HG02970 (cell line): Measurements from ENCODE around the gene ZNG1B.
A peak's percentile ranks its signal among the peaks of the same experiment; 100 is the strongest.
"Not testable (repeated sequence)": the region's sequence is repeated elsewhere in the genome, so short reads cannot be mapped to it uniquely, and the experiment has no call there.

Source experiments
- ATAC-seq: cut with Tn5 transposase; IDR thresholded peaks from one replicate; pipeline ENCODE4 v1.9.1; 2021; ENCODE audit warnings: mild to moderate bottlenecking, moderate library complexity, moderate number of reproducible peaks; ENCODE audit not compliant: unreplicated experiment, low FRiP score

Gene ZNG1B

DNA sequence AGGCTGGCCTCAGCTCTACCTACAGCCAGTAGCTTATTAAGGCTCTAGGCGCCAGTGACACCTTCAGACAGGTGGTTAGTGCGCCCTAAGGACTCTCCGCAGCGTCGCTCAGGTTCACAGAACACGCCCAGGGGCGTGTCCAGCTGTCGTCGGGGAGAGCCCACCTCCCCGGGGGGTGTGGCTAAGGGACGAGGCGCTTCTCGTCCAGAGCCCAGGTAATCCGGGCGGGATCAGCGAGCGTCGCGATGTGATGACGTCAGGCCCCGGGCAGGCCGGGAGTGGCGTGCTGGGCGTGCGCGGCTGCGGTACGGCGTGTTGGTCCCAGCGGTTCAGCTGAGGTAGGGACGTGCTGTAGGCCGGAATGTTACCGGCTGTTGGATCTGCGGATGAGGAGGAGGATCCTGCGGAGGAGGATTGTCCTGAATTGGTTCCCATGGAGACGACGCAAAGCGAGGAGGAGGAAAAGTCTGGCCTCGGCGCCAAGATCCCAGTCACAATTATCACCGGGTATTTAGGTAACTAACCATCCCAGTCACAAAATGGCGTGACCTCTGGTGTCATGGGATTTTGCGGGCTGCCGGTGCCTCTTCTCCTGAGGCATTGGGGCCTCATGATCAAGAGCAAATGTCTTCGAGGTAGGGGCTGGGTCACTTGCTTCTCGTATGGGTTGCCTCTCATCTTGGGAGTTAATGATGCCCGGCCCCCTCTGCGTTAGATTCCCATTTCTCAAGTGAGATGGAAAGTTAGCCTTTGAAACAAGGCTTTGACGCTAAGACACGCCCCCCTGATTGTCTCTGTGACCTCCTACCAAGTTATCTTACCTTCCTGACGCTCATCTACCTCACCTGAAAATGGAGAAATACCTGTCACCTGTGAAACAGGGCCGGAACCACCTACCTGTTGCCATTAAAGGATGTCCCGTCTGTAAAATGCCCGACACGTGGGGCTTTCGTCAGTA, at the start of gene ZNG1B:
Gene ZNG1B, plus strand, starts transcription at position 184 of the 958 bp plus-strand sequence. Its CDS starts 178 bp downstream, at position 362.
- not testable (repeated sequence) for ATAC-seq

DNA sequence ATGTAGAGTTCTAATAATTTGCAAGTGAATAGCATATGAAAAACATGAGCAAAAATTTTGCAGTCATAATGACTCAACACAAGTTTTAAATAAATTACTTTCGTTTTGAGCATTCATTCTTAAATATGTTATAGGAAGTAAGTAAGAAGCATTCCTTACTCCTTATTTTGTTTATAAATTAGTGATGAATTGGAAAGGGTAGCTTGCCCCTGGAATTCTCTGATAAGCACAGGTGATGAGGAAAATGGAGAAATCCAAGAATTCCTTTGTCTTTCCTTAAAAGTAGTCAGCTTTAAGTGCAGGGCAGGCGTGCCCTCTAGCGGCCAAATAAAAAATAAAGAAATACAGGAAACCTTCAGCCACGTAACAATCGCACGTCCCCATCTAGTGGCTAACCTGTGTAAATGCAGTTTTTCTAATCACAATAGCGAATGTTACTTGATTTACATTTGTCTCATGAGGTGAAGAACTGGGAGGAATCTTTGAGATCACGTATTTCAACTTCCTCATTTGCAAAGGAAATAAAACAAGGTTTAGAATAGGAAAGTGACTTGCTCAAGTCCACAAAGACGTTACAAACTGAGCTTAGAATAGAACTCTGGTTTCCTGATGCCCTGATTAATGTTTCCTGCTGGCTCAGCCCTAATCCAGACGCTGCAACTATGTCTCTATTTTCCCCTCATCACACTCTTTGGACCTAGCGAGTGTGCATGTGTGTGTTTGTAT, 47.2 kb upstream of the ZNG1B start:
- ATAC-seq: peak; percentile 80

DNA sequence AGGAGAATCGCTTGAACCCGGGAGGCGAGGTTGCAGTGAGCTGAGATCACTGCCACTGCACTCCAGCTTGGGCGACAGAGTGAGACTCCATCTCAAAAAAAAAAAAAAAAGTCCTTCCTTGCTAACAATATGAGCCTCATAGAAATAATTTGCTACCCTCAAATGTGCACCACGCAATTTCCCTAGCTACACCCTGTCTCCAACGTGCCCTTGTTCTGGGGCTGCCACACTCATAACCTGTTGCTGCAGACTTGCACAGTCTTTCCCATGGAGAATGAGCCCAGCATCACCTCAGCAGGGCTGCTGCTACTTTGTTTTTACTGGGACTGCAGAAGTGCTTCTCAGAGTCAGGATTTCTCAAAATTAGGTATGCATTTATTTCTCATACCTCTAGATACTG, 46.4 kb upstream of the ZNG1B start:
- ATAC-seq: no peak

DNA sequence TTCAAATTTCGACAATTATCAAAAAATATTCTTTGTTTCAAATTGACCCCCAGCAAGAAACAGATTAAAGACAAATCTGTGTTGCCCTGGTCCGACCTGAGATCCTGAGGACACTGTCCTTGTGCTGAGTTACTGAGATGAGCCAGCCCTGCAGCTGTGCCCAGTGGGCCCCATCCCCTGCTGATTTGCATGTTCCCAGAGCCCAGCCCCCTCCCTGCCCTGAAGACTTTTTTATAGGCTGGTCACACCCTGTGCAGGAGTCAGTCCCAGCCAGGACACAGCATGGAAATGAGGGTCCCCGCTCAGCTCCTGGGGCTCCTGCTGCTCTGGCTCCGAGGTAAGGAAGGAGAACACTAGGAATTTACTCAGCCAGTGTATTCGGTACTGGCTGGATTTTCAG, 31.4 kb upstream of the ZNG1B start:
- no peak for ATAC-seq

DNA sequence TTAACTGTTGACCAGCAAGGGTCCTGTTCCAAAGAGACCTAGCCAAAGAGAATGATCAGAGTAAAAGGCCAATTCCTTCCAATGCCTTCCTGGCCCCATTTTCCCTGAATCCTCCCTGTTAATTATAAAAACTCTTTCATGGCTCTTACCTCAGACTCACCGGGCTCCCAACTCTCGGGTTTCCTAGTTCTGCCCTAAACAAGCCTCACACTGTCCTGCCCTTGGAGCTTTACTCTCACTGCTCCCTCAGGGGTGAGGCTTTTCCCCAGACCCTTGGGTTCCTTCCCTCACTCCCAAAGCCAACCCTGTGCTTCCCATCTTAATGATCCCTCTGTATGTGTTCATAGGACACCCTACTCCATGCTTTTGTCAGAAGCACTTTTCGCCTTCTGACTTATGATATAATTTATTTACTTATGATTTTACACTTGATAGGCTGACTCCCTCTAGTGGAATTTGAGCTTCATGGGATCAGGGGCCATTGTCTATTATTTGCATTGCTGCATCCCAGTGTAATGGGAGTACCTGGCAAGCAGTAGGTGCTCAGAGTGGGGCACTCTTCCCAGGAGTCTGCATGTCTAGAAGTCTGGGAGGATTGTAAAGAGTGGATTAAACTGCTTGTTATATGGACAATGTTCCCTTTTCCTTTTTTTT, 29.9 kb upstream of the ZNG1B start:
- ATAC-seq: no peak

DNA sequence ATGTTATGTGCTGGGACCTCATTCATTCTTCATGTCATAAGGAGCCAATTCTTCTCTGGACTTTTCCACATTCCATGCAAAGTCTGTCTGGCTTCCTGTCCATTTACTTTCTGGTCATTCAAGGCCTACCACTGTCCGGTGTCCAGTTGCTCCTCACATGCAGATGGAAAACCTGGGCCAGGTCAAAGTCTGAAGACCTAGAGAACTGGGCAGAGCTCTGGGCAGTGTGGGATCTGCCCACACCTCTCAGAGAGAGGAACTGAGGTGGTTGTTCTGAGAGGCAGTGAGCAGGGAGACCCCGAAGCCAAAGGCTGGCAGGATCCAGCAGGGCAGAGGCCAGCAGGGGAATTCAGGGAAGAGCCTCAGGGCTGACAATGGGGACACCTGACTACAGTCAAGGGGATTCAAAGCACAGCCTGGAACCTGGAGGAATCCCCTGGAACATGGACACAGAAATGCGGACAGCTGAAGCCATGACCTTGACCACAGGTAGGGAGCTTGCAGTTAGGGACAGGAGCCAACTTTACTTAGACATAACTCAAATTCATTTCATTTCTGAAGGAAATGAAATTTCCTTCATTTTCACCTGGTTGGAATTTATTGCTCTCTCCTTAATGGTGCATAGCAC, 25.7 kb upstream of the ZNG1B start:
- ATAC-seq: not testable (repeated sequence)

DNA sequence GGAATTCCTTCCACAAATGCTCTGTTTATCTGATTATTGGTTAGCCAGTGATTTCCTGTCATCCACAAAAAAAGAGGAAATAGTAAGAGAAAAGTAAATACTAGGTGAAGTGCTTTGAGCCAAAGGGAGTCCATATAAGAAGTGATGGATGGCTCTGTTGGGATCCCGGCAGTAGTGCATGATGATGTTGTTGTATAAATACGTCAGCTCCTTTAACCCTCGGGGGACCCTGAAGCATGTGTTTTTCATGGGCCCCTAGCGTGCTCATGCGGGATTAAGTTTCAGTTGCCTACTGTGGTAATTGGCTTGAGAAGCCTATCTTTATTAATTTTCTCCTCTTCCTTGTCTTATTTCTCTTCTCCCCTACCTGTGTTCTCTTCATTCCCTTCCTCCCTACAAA, 24.7 kb upstream of the ZNG1B start:
- not testable (repeated sequence) for ATAC-seq

DNA sequence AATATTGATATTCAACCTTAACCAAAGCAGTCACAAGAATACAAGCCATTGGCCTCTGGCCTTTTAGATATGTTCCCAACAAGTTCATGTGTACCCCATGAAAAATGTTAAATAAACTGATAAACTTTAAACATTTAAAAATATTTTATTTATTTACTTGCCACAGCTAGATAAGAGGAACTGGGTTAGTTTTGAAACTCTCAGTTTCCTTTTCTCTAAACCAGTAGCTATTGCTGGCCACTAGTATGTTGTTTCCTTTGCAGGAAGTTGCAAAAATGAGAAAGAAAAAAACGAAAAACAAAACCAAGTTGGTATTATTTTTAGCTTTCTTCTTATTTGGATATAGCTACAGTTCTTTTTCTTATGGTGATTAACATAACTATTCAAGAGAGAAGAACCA, 5.7 kb upstream of the ZNG1B start:
- not testable (repeated sequence) for ATAC-seq

DNA sequence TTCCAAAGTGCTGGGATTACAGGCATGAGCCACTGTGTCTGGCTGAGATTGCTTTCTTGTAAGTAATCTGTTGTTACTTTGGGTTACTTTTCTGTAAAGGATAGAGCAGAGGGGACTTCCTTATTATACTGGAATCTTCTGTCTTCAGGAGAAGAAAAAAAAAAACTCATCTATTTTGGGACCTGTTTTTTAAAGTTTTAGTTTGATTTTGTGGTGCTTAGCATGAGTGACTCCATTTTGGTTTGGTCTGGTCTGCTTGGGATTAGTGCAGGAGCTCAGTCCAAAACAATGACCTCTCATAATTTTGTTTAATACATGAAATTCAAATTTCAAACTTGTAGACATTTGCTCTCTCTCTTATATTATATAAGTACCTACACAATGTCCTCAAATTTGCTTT, 4.0 kb upstream of the ZNG1B start:
- not testable (repeated sequence) for ATAC-seq

DNA sequence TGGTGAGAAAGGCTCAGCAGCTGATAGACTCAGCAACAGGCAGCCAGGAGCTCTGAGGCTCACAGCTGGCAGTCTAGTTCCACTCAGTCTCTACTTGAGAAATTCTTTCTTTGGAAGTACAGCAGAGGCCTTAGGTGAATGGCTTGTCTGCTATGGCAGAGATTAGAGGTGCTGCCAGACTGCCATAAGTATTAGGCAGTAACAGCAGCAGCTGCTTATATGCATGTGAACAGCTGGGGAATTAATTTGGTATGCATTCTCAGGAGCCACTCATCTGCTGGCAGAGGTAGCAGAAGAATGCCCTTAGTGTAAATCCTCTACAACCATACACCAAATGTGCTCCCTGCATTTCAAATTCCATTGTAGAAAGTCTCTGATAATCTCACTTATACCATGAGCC, 28.3 kb downstream of the ZNG1B start:
- not testable (repeated sequence) for ATAC-seq

DNA sequence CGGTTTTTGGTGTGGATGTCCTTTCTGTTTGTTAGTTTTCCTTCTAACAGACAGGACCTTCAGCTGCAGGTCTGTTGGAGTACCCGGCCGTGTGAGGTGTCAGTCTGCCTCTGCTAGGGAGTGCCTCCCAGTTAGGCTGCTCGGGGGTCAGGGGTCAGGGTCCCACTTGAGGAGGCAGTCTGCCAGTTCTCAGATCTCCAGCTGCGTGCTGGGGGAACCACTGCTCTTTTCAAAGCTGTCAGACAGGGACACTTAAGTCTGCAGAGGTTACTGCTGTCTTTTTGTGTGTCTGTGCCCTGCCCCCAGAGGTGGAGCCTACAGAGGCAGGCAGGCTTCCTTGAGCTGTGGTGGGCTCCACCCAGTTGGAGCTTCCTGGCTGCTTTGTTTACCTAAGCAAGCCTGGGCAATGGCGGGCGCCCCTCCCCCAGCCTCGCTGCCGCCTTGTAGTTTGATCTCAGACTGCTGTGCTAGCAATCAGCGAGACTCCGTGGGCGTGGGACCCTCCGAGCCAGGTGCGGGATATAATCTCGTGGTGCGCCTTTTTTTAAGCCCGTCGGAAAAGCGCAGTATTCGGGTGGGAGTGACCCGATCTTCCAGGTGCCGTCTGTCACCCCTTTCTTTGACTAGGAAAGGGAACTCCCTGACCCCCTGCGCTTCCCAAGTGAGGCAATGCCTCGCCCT, 39.3 kb downstream of the ZNG1B start:
- not testable (repeated sequence) for ATAC-seq

DNA sequence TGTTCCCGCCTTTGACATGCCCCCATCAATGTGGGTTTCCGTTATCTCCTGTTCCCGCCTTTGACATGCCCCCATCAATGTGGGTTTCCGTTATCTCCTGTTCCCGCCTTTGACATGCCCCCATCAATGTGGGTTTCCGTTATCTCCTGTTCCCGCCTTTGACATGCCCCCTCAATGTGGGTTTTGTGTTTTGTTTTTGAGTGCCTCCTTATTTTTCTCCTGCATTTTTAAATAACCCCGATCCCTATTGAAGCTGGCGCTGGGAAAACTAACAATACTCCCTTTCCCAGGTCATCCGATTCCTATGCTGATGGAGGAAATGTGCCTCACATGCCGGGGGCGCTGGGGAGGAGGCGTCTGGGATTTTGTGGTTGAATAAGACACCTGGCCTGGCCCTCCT, 59.0 kb downstream of the ZNG1B start:
- not testable (repeated sequence) for ATAC-seq

DNA sequence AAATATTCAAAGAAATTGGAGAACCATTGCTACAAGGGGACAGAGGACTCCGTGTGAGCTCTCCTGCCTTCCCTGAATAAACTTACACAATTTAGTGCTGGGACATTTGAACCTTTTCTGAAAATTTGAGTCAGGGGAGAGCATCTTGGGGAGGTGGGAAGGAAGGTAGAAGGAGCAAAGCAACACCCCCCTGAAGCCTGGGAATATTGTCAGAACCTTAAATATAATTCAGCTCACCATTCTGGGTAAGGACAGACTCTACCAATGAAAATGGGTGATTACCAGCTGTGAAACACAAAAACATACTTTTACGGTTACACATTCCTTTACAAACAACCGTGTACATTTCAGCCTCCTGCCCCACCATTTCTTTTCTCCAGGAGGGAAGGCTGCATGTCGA, 60.9 kb downstream of the ZNG1B start, which contains the start of gene FOXD4L1:
Gene FOXD4L1, plus strand, starts transcription at position 301 of the 400 bp plus-strand sequence. CDS start 592 bp downstream, outside the sequence.
- ATAC-seq: not testable (repeated sequence)

DNA sequence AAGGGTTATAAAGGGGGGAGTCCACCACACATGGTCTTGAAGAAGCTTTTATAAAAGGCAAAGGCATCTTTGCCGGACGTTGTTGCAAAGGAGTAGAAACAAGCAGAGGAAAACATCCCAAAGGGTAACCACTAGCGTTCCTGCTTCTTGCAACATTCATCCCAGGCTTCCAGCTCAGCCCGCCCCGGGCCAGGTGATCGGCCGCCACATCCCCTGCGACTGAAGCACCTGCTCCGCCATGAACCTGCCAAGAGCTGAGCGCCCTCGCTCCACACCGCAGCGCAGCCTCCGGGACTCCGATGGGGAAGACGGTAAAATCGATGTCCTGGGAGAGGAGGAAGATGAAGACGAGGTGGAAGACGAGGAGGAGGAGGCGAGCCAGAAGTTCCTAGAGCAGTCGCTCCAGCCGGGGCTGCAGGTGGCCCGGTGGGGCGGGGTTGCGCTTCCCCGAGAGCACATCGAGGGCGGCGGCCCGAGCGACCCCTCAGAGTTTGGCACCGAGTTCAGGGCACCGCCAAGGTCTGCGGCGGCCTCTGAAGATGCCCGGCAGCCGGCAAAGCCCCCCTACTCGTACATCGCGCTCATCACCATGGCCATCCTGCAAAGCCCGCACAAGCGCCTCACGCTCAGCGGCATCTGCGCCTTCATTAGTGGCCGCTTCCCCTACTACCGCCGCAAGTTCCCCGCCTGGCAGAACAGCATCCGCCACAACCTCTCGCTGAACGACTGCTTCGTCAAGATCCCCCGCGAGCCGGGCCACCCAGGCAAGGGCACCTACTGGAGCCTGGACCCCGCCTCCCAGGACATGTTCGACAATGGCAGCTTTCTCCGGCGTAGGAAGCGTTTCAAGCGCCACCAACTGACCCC, 61.8 kb downstream of the ZNG1B start:
- ATAC-seq: not testable (repeated sequence)

DNA sequence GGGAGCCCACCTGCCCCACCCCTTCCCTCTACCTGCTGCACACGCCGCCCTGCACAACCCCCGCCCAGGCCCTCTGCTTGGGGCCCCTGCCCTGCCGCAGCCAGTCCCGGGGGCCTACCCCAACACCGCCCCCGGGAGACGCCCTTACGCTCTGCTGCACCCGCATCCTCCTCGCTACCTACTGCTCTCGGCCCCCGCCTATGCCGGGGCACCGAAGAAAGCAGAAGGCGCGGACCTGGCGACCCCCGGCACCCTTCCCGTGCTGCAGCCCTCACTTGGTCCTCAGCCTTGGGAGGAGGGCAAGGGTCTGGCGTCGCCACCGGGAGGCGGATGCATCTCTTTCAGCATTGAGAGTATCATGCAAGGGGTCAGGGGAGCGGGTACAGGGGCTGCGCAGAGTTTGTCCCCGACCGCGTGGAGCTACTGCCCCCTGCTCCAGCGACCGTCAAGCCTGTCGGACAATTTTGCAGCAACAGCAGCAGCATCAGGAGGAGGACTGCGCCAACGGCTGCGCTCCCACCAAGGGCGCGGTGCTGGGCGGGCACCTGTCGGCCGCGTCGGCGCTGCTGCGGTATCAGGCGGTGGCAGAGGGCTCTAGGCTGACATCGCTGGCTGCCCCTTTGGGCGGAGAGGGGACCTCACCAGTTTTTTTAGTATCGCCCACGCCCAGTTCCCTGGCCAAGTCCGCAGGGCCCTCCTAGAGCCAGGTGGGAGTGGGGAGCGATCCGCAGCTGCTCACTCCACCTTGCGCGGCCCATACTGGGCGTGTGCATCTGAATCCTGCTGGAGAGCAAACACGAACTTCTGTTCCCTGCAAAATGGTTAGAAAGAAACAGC, 62.6 kb downstream of the ZNG1B start:
- not testable (repeated sequence) for ATAC-seq

DNA sequence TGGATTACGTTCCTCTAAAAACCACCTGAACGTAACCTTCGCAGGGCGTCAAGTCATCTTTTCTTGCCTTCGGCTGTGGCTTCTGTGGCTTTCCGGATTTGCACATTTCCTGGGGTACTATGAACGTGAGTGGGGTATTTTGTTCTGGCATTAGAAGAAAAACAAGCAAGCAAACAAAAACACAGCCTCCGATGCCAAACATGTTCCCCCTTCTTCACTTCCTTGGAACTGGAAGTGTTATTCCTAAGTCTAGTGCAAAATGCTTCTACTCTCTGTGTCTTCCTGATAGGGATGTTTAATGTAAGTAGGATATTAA, 63.2 kb downstream of the ZNG1B start:
- not testable (repeated sequence) for ATAC-seq

DNA sequence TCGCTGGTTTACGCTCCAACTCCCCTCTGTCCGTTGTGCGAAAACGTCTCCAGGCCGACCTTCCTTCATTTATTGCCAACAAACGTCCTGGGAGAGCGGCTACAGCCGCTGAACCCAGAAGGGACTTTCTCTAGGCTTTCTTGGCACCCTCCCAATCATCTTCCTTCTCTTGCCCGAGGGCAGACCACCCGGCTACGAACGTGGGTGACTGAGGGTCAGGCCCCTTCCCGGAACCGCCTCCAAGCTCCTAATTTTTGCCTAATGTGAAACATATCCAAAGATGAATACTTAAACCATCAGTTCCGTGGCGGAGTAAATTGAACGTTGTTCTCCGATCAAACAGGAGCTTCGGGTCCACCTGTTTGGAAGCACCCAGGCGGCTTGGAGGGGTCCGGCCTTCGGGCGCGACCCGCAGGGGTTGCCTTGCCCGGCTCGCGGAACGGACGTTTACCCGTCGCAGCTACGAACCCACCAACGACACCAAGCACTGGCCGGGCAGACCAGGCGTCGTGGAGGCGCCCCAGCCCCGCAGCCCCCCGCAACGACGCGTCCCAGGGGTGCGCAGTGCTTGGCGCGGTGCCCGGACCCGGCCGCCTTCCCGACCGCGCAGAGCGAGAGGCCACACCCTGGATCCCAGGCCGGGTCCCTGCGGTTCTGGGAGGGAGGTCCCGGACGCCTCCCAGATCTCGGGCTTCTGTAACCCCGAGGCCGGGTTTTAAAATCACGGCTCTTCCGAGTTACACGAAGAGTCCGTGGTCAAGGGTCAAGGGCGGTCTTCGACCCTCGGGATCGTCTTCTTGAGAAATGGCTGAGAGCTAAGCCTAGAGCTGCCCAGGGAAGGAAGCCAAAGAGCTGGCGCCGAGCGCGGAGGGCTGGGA, 65.0 kb downstream of the ZNG1B start:
- ATAC-seq: not testable (repeated sequence)
